ENCODE results near the gene DRAXIN. TPM values are rescaled to one million over a fixed set of nuclear protein-coding genes. Genes with fewer than 3 reads are reported as not detected.
A peak's percentile ranks its signal among the peaks of the same experiment; 100 is the strongest.

DRAXIN gene
- total RNA-seq, 1 experiment from 2014 or later, result 0.05 TPM

DNA sequence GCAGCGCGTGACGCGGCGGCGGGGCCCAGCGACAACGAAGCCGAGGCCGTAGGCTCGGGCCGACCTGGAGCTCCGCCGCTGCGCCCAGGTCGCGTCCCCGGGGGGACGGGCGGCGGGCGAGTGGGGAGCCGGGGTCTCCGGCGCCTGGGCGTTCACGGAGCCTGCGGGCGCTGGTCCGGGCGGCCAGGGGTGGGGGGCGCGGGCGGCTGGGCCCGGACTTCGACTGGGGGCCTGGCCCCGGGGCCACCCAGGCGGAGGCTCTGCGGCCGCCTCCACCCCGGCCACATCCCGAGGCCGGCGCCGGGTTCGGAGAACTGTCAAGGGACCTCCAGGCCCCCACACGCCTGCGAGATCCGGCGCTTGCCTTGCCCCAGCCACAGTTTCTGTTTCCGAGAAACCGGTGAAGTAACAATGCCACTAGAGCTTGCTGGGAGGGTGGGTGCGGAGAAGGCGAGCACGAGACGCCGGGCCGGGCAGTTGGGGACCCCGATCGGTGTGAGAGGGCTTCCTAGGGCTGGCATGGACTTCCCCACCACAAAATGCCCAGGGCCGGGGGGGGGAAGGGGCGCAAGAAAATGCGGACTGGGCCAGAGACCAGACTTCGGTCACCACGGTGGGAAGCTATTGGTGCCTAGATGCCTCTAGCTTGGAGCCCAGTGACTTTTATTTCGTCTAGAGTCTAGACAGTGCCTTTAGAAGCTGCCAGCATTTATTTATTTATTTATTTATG is 27.0 kb upstream of the DRAXIN start:
- TF ChIP-seq, protein P1, sequence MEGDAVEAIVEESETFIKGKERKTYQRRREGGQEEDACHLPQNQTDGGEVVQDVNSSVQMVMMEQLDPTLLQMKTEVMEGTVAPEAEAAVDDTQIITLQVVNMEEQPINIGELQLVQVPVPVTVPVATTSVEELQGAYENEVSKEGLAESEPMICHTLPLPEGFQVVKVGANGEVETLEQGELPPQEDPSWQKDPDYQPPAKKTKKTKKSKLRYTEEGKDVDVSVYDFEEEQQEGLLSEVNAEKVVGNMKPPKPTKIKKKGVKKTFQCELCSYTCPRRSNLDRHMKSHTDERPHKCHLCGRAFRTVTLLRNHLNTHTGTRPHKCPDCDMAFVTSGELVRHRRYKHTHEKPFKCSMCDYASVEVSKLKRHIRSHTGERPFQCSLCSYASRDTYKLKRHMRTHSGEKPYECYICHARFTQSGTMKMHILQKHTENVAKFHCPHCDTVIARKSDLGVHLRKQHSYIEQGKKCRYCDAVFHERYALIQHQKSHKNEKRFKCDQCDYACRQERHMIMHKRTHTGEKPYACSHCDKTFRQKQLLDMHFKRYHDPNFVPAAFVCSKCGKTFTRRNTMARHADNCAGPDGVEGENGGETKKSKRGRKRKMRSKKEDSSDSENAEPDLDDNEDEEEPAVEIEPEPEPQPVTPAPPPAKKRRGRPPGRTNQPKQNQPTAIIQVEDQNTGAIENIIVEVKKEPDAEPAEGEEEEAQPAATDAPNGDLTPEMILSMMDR (IDR thresholded peaks at IDR 0.05; ENCODE audit: insufficient read depth in 1 of 2, low read depth in 1 of 2, low read length in 1 of 2, severe bottlenecking in 1 of 2, unreplicated experiment in 1 of 2), result no peak
- no peaks in the 10 kb centered on the region for H3K9me3 Mint-ChIP-seq (ENCODE audit: unreplicated experiment)

GRCh38 chr1:11668516-11668915 is 23.0 kb upstream of the DRAXIN start:
- Mint-ChIP-seq H3K27ac (ENCODE audit: unreplicated experiment) (no peak overlapping the region), H3K4me3 (ENCODE audit: unreplicated experiment) (no peak overlapping the region), H3K36me3 (ENCODE audit: insufficient read depth, unreplicated experiment) (no peaks in the 10 kb centered on the region), H3K9me3 (ENCODE audit: unreplicated experiment) (no peaks in the 10 kb centered on the region), H3K4me1 (ENCODE audit: low read depth, unreplicated experiment) (no peaks in the 10 kb centered on the region), H3K27me3 (ENCODE audit: insufficient read depth, unreplicated experiment) (no peaks in the 10 kb centered on the region)
- peaks cover 22% of the 10 kb centered on the region for H3K4me1 ChIP-seq
- BruUV-seq (replicated peaks), result no TSS peak
- CTCF ChIA-PET, result no interaction called here
- no peak for DNase-seq
- H3K9me3 ChIP-seq, result no peaks in the 10 kb centered on the region
- H3K27me3 ChIP-seq (replicated peaks; ENCODE audit: control insufficient read depth, insufficient read depth, low read length), result no peaks in the 10 kb centered on the region
- POLR2A ChIA-PET, result no interaction called here
- no peak overlapping the region for H3K4me3 ChIP-seq (ENCODE audit: low read depth, low read length)
- TF ChIP-seq, protein P1 (IDR thresholded peaks at IDR 0.05; ENCODE audit: insufficient read depth in 1 of 2, low read depth in 1 of 2, low read length in 1 of 2, severe bottlenecking in 1 of 2, unreplicated experiment in 1 of 2), result no peak
- no peaks in the 10 kb centered on the region for H3K36me3 ChIP-seq (ENCODE audit: control insufficient read depth, insufficient read depth, low read length)
- intact Hi-C loops (cut with micrococcal nuclease; ENCODE audit: unreplicated experiment), result no loop called here

More for the DNA sequence above, 27.0 kb upstream of the DRAXIN start:
- Histone ChIP-seq H3K4me1 (0 out of 2 replicates have a peak, but pooled peaks cover 4% of the 10 kb centered on the region), H3K27me3 (replicated peaks; ENCODE audit: control insufficient read depth, insufficient read depth, low read length) (no peaks in the 10 kb centered on the region), H3K9me3 (no peaks in the 10 kb centered on the region), H3K36me3 (ENCODE audit: control insufficient read depth, insufficient read depth, low read length) (no peaks in the 10 kb centered on the region; the same call in 1 of the 2 replicates), H3K4me3 (ENCODE audit: low read depth, low read length) (peak overlapping the region; percentile 55)
- Mint-ChIP-seq H3K4me3 (ENCODE audit: unreplicated experiment) (peak overlapping the region; percentile 64), H3K36me3 (ENCODE audit: insufficient read depth, unreplicated experiment) (no peaks in the 10 kb centered on the region), H3K27ac (ENCODE audit: unreplicated experiment) (no peak overlapping the region), H3K27me3 (ENCODE audit: insufficient read depth, unreplicated experiment) (no peaks in the 10 kb centered on the region), H3K4me1 (ENCODE audit: low read depth, unreplicated experiment) (no peaks in the 10 kb centered on the region)
- DNase-seq, result peak in 1 of 2 experiments; percentile 50
- ChIA-PET POLR2A (interaction anchor here (0.6 to 1.1 kb wide), 2 partner anchors 12 to 117 kb away, joined by 3 to 4 read pairs; no protein-coding TSS in a partner anchor), CTCF (interaction anchor here (0.6 to 1.9 kb wide), 15 partner anchors 11 to 611 kb away, joined by 3 to 17 read pairs (median 5); partner anchors contain the start of genes AGTRAP, FBXO2 and UBIAD1)
- intact Hi-C loops (cut with micrococcal nuclease; ENCODE audit: unreplicated experiment), result loop anchor here (2.0 kb wide), 1 partner anchor 26 kb away; the partner anchor contains the start of gene DRAXIN
- BruUV-seq (replicated peaks), result TSS peak; percentile 15

DNA sequence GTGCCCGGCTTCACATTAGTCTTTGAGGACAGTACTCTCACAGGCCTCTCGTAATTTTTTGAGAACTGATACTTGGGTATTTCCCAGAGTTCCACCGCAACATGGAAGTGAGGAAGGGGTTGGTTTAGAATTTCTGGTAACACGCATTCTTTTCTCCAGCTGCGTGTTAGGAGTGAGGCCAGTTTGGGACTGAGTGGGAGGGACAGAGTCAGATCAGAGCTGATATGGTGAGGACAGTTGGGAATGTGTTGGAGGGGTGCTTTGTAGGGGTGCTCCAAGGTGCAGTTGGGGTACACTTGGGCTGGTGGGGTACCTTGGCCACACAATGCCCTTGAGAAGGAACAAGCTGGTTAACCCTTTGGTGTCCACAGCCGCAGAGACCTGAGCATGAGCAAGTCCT is 20.8 kb upstream of the DRAXIN start:
- Histone ChIP-seq H3K36me3 (ENCODE audit: control insufficient read depth, insufficient read depth, low read length) (peaks cover 1% of the 10 kb centered on the region; the same call in 1 of the 2 replicates), H3K4me1 (peaks cover 18% of the 10 kb centered on the region), H3K4me3 (ENCODE audit: low read depth, low read length) (no peak overlapping the region), H3K9me3 (no peaks in the 10 kb centered on the region), H3K27me3 (replicated peaks; ENCODE audit: control insufficient read depth, insufficient read depth, low read length) (no peaks in the 10 kb centered on the region)
- ChIA-PET POLR2A (no interaction called here), CTCF (no interaction called here)
- no peak overlapping the region for H3K4me3 Mint-ChIP-seq (ENCODE audit: unreplicated experiment)
- TF ChIP-seq, protein P1 (IDR thresholded peaks at IDR 0.05; ENCODE audit: insufficient read depth in 1 of 2, low read depth in 1 of 2, low read length in 1 of 2, severe bottlenecking in 1 of 2, unreplicated experiment in 1 of 2), result no peak
- intact Hi-C loops (cut with micrococcal nuclease; ENCODE audit: unreplicated experiment), result no loop called here
- H3K9me3 Mint-ChIP-seq (ENCODE audit: unreplicated experiment), result no peaks in the 10 kb centered on the region
- no peaks in the 10 kb centered on the region for H3K4me1 Mint-ChIP-seq (ENCODE audit: low read depth, unreplicated experiment)
- H3K27ac Mint-ChIP-seq (ENCODE audit: unreplicated experiment), result no peak overlapping the region
- peaks cover 11% of the 10 kb centered on the region for H3K36me3 Mint-ChIP-seq (ENCODE audit: insufficient read depth, unreplicated experiment)
- H3K27me3 Mint-ChIP-seq (ENCODE audit: insufficient read depth, unreplicated experiment), result no peaks in the 10 kb centered on the region
- BruUV-seq (replicated peaks), result no TSS peak
- no peak for DNase-seq
